Erythroblast (primary cell): Measurements from ENCODE around the gene ANK3.

Experiments
- GATA1 ChIP-seq: IDR thresholded peaks from 2 replicates; pipeline ENCODE4 v1.6.1; 2011; ENCODE audit warnings: low read depth, mild to moderate bottlenecking, control low read depth, low read length, moderate library complexity
- POLR2A ChIP-seq: IDR thresholded peaks from 2 replicates; pipeline ENCODE4 v1.6.1; 2011; ENCODE audit warnings: mild to moderate bottlenecking, low read length

DNA sequence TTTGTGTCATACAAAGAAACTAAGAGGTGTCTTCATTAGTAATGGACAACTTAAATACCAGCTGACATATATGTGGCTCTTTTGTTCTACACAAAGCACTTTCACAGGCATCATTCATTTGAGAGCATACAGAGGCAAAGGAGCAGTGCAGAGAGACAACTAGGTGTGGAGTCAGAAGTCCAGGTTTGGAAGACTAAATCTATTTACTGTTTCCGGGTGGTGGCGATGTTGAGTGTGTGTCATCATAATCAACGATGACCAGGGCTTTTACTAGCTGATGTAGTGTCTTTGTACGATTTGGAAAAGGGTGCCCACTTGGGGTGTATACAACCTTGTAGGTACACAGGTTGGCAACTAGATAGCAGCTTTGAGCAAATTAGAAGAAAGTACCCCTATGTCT lies 287.9 kb downstream of the ANK3 start:
- TF ChIP-seq POLR2A = no peak
- TF ChIP-seq GATA1 = no peak
